ENCODE results near the gene GRIN2A.

The GRIN2A gene

DNA sequence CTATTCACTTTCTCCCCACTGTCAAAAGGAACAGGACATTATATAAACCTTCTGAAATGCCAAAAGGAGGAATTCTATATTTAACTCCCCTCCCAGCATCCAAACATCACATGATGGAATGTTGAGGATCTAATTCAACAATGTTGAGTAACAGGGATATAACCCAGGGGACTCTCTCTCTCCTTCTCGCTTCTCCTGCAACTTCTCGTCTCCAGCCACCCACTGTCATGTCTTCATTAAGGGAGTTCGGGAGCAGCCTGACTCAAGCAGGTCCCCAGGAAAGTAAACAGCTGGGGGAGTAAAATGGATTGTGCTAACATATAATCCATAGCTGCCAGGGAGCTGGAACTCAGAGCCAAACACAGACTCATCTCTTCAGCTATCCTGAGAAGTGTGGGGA is 51.7 kb downstream of the GRIN2A start:
- no peak for DNase-seq (ENCODE audit: low read depth)

GRCh38 chr16:10128397-10129258 is 53.6 kb downstream of the GRIN2A start:
- DNase-seq (ENCODE audit: low read depth) = no peak

DNA sequence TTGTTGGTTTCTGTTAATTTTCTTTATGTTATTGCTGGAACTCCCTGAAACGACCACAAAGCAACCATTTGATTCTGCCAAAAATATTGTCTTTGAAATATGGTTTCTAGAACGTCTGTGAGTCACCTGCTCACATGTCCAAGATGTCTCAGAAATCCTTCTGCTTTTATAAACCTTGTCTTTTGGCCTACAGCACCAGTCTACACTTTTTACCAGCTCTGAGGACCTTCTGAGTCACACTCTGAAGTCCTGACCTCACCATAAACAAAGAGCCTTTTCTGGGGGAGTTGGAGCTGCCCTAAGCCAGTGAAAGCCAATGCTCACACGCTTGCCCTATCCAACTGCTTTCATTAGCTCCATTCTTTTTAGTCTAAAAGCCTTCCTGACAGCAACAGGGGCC is 55.5 kb downstream of the GRIN2A start:
- DNase-seq (ENCODE audit: low read depth) = peak; percentile 77

- DNase-seq (ENCODE audit: low read depth) = no peak
Measured at GRCh38 chr16:10123141-10123540, 59.1 kb downstream of the GRIN2A start.

GRCh38 chr16:10122546-10122945 is 59.7 kb downstream of the GRIN2A start:
- DNase-seq (ENCODE audit: low read depth) = no peak

- no peak for DNase-seq (ENCODE audit: low read depth)
Measured at GRCh38 chr16:10121897-10122425, 60.3 kb downstream of the GRIN2A start.

DNA sequence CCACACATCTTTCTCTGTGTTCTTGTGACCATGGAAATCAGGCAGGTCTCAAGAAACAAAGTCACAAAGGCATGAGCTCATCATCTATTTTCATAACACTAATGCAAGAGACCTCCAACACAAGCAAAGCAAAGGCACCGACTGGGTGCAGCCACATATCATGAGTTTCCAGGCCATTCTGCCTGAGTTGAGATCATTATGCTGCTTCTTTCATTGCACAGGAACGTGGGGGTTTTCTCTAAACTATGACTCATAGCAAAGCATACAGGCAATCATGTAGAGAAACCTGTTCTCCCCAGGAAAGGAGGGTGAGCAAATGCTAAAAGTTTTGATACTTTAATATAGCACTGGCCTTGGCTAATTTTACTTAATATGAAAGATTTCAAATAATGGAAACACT is 60.7 kb downstream of the GRIN2A start:
- peak; percentile 61 for DNase-seq (ENCODE audit: low read depth)

- no peak for DNase-seq (ENCODE audit: low read depth)
Measured at GRCh38 chr16:10120953-10121352, 61.3 kb downstream of the GRIN2A start.

DNA sequence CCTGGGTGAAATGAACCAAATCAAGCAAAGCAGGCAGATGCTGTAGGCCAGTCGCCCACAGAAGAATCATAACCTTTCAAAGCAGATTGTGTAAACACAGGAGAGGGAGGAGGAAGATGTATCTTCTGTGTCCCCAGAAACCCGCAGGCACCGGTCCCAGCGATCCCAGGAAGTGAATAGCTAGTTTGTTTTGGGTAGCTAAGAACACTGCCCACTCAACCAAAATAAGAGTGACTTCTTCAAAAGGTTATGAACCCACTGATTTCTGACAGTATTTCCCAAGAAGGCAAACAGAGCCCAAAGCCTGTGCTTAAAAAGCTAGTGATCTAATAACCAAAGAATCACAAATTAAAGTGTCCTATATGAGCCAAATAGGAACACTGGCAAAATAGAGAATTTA is 67.8 kb downstream of the GRIN2A start:
- DNase-seq (ENCODE audit: low read depth) = no peak

DNA sequence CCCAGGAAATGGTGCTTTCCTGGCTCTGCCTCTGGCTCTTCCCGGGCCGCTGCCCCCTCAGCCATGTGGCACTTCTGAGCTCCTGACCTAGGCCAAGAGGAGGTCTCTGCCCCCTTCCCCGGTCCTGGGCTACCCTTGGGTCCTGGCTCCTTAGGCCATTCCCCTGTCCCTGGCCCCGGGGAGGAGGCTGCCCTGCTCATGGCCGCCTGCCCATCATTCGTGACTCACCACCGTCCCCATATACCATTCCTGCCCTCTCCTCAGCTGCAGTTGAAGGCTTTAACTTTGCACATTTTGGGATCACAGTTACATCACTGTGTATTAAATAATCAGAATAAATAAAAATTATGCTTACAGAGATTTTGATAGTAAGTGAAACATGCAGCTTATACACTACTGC is 69.0 kb downstream of the GRIN2A start:
- no peak for DNase-seq (ENCODE audit: low read depth)

GRCh38 chr16:10112021-10112420 is 70.2 kb downstream of the GRIN2A start:
- DNase-seq (ENCODE audit: low read depth) = no peak

DNA sequence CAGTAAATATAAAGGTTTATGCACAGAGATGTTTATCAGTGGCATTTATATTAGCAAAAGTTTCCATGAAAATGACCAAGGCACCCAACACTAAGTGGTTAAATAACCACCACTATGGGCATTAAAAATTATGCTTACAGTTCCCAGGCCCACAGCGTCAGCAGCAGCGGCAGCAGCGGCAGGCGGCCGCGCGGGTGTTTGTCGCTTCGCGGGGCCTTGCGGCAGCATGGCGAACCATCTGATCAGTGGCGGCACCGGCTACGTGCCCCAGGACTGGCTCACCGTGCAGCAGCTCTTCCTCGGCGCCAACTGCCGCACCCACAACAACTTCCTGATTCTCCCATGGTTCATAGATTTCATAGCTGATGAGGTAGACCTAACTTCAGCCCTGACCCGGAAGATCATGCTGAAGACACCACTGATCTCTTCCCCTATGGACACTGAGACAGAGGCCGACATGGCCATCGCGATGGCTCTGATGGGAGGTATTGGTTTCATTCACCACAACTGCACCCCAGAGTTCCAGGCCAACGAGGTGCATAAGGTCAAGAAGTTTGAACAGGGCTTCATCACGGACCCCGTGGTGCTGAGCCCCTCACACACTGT is 71.0 kb downstream of the GRIN2A start:
- no peak for DNase-seq (ENCODE audit: low read depth)

GRCh38 chr16:10110552-10110951 is 71.7 kb downstream of the GRIN2A start:
- no peak for DNase-seq (ENCODE audit: low read depth)

- no peak for DNase-seq (ENCODE audit: low read depth)
Measured at GRCh38 chr16:10107081-10107480, 75.1 kb downstream of the GRIN2A start.

- DNase-seq (ENCODE audit: low read depth) = no peak
Measured at GRCh38 chr16:10103700-10104099, 78.5 kb downstream of the GRIN2A start.

- DNase-seq (ENCODE audit: low read depth) = peak; percentile 55
Measured at GRCh38 chr16:10103118-10103517, 79.1 kb downstream of the GRIN2A start.

GRCh38 chr16:10100829-10101228 is 81.4 kb downstream of the GRIN2A start:
- no peak for DNase-seq (ENCODE audit: low read depth)

DNA sequence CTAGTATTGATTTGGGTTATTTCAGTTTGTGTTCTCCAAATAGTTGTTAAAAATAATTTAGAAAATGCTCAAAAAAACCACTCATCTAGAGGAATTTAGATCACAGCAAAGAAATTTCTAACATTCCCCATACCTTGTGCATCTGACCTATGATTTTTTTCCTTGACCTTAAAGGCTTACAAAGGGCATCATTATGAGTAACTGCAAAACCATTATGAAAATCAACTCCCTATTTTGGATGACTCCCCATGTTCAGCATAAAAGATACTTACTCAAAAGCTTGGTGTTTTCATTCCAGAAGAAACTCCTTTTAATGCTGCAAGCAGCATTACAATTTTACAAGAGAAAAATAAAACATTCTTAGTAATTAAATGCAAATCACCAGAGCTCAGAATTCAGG is 83.2 kb downstream of the GRIN2A start:
- DNase-seq (ENCODE audit: low read depth) = peak; percentile 83

- DNase-seq (ENCODE audit: low read depth) = no peak
Measured at GRCh38 chr16:10097271-10097670, 85.0 kb downstream of the GRIN2A start.

GRCh38 chr16:10093576-10093975 is 88.7 kb downstream of the GRIN2A start:
- no peak for DNase-seq (ENCODE audit: low read depth)

GRCh38 chr16:10090816-10091215 is 91.4 kb downstream of the GRIN2A start:
- peak; percentile 89 for DNase-seq (ENCODE audit: low read depth)

GRCh38 chr16:10088380-10088793 is 93.8 kb downstream of the GRIN2A start:
- no peak for DNase-seq (ENCODE audit: low read depth)

- DNase-seq (ENCODE audit: low read depth) = no peak
Measured at GRCh38 chr16:10087151-10087550, 95.1 kb downstream of the GRIN2A start.
